GM12872 (cell line): ENCODE measurements around the gene ETFBKMT.

ENCODE experiments used
- TF ChIP-seq, protein P1 (sequence below): IDR thresholded peaks from 3 replicates; pipeline ENCODE4 v1.5.1; 2011; ENCODE audit warnings: low read depth, mild to moderate bottlenecking, low read length, moderate library complexity; ENCODE audit not compliant: insufficient read depth

The ETFBKMT gene, protein sequence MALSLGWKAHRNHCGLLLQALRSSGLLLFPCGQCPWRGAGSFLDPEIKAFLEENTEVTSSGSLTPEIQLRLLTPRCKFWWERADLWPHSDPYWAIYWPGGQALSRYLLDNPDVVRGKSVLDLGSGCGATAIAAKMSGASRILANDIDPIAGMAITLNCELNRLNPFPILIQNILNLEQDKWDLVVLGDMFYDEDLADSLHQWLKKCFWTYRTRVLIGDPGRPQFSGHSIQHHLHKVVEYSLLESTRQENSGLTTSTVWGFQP

DNA sequence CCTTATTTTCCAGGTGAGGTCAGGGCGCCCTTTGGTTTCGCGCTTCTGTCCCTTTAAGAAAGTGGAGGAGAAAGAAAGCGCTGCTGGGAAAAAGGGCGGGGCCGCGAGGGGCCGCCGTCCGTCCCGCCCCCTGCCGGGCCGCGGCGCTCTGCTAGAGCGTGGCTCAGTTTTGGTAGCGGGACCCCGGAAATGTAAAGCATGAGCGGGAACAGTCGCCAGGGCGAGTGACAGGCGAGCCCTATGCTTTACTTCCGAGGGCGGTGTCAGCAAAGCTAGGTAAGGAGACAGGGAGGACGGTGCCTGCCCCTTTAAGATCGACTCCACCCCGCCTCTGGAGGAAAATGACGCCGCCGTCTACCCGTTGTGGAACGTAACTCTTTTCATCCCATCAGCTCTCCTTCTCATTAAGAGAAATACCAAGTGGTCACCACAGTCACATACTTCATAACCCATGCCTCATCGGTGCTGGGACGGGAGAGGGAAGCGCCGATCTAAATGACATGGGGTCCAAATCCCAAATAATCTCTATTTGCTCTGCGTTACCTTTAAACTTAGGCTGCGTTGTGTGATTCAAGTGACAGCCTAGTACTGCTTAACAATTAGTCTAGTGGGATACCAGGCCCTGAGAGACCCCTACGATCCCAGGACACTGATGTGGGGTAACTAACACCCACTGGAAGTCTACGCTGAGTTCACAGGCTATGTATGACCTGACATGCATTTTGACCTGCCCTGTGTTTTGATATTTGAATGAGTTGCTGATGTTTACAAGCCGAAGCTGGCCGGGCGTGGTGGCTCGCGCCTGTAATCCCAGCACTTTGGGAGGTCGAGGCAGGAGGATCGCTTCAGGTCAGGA lies at the start of gene ETFBKMT:
ETFBKMT (plus strand) TSS at position 602 of the 856 bp plus-strand sequence. CDS start 2,266 bp downstream, outside the sequence.
- TF ChIP-seq, protein P1, sequence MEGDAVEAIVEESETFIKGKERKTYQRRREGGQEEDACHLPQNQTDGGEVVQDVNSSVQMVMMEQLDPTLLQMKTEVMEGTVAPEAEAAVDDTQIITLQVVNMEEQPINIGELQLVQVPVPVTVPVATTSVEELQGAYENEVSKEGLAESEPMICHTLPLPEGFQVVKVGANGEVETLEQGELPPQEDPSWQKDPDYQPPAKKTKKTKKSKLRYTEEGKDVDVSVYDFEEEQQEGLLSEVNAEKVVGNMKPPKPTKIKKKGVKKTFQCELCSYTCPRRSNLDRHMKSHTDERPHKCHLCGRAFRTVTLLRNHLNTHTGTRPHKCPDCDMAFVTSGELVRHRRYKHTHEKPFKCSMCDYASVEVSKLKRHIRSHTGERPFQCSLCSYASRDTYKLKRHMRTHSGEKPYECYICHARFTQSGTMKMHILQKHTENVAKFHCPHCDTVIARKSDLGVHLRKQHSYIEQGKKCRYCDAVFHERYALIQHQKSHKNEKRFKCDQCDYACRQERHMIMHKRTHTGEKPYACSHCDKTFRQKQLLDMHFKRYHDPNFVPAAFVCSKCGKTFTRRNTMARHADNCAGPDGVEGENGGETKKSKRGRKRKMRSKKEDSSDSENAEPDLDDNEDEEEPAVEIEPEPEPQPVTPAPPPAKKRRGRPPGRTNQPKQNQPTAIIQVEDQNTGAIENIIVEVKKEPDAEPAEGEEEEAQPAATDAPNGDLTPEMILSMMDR: peak; percentile 25; the same call in 2 of the 3 replicates

DNA sequence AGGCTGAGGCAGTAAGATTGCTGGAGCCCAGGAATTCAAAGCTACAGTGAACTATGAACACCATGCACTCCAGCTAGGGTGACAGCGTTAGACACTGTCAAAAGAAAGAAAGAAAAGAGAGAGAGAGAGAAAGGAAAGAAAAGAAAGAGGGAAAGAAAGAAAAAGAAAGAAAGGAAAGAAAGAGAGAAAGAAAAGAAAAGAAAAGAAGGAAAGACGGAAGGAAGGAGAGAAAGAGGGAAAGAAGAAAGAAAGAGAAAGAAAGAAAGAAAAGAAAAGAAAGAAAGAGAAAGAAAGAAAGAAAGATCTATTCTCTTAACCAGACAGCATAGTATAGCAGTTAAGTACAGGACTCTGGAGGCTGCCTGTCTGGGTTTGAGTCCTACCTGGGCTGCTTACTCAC lies 46.7 kb upstream of the ETFBKMT start:
- TF ChIP-seq, protein P1: no peak

DNA sequence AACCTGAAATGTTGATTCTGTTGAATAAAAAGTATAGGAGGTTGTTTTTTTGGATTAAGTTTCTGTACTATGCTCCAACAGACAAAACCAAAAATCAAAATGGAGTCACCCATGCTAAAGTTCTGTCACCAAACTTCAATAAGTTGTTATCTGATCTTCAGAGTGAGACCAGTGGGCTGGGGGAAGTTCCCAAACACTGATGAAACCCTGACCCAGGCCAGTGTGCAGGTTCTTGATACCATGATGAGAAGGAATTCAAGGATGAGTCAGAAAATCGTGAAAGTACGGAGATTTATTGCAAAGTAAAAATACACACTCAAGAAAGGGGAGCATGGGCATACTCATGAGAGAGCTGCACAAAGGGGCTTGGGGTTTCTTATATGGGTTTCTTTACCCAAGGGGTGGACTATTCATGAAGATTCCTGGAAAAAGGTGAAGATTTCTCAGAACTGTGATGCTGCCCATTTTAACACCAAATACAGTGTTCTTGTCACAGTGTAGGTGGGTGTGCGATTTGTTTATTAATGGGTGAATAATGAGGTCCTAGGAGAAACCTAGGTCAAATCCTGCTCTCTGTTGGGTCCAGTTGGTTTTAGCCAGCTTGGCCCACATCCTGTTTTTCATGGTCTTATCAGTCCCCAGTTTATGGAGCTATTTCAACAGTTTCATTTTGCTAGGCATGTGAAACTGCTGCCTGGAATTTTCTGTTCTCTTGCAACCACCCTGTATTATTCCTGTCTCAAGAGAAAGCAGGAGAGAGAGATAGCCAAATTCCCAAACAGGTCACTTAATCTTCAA lies 41.1 kb upstream of the ETFBKMT start:
- TF ChIP-seq, protein P1: no peak

DNA sequence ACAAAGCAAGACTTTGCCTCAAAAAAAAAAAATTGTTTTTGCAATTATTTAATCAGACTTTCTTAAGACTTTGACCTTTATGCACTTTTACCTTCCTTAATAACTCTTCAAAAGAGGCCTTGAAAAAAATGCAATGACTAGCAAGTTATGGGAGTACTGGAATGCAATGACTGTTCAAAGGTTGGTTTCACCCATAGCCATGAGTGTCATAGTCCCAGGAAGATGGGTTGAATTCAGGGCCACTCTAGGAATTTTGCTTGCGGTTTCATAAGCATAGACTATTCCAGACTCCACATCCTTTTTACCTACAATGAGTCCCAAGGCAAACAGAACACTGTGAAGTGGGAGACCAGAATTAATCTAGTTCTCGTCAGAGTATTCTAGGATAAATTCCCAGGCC lies 39.2 kb upstream of the ETFBKMT start:
- TF ChIP-seq, protein P1: no peak

DNA sequence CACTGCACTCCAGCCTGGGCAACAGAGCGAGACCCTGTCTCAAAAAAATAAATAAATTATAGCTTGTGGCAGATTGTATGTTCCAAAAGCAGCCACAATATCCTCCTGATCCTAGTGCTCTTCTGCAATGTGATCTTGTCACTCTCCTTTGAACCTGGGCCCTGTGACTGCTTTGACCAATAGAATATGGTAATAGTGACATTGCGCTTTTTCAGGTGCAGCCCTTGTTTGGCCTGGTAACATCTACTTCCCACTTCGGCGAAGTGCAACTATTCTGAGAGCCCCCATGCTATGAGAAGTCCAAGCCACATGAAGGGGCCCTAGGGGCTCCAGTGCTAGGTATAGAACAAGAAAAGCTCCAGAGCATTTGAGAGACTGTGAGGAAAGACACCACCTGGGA lies 37.5 kb upstream of the ETFBKMT start:
- TF ChIP-seq, protein P1: no peak

DNA sequence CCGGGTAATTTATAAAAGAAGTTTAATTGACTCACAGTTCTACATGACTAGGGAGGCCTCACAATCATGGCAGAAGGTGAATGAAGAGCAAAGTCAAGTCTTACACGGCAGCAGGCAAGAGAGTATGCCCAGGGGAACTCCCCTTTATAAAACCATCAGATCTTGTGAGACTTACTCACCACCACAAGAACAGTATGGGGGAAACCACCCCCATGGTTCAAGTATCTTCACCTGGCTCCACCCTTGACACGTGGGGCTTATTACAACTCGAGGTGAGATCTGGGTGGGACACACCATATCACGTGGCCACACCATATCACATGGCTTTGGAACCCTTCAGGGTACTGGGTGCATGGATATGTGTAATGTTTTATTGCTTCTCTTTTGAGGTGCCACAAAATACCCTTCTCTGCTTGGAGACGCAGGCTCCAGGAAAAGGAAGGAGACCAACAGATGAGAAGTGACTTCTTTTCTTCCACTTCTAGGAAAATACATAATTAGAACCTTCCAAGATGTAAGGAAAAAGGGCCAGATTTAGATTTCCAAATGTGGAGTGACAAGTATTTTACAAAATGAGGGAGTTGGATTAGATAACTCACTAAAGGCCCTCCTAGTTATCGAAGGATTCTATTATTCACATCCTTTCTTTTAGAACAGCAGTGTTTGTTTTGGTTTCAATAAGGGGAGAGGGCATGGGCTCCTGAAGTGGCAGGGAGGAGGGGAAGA lies 33.1 kb upstream of the ETFBKMT start:
- TF ChIP-seq, protein P1: no peak
